GM06990 (cell line): Measurements from ENCODE around the gene CCDC154.

ENCODE experiments used
- DNase-seq: peaks from one replicate; pipeline ENCODE4 v3.0.0-alpha.2; 2011; ENCODE audit not compliant: insufficient read length; ENCODE audit errors: extremely low read depth
- H3K27me3 ChIP-seq: replicated peaks from 2 replicates; pipeline ENCODE4 v1.6.0; 2011; ENCODE audit warnings: low read length; ENCODE audit not compliant: control insufficient read depth, insufficient read depth
- H3K36me3 ChIP-seq: 2 replicates; pipeline ENCODE4 v1.5.1; 2011; ENCODE audit warnings: low read length; ENCODE audit not compliant: control insufficient read depth, insufficient read depth
- H3K4me3 ChIP-seq: replicated peaks from 2 replicates; pipeline ENCODE4 v1.5.1; 2011; ENCODE audit warnings: low read depth, mild to moderate bottlenecking, control low read depth, low read length
- TF ChIP-seq, protein P1 (sequence below): IDR thresholded peaks from 2 replicates; pipeline ENCODE4 v1.5.1; 2011; ENCODE audit warnings: low read length, control low read depth, mild to moderate bottlenecking, inconsistent platforms; ENCODE audit not compliant: insufficient read depth, poor library complexity, severe bottlenecking

The CCDC154 gene

DNA sequence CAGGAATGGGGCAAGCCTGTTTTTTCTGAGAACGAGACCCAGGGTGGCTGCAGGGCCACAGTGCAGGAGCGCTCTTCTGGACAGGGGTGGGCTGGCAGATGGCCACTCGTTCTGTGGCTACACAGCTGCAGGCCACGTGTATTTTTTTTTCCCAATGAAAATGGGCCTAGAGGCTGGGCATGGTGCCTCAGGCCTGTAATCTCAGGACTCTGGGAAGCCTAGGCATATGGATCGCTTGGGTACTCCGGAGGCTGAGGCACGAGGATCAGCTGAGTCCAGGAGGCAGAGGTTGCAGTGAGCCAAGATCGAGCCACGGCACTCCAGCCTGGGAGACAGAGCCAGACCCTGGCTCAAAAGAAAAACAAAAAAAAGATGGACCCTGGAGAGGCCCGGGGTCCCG, 36.6 kb downstream of the CCDC154 start:
- H3K36me3 ChIP-seq = peaks cover 6% of the 10 kb centered on the region
- no peaks in the 10 kb centered on the region for H3K27me3 ChIP-seq
- H3K4me3 ChIP-seq = peak overlapping the region; percentile 34; the same call in 1 of the 2 replicates
- TF ChIP-seq, protein P1, sequence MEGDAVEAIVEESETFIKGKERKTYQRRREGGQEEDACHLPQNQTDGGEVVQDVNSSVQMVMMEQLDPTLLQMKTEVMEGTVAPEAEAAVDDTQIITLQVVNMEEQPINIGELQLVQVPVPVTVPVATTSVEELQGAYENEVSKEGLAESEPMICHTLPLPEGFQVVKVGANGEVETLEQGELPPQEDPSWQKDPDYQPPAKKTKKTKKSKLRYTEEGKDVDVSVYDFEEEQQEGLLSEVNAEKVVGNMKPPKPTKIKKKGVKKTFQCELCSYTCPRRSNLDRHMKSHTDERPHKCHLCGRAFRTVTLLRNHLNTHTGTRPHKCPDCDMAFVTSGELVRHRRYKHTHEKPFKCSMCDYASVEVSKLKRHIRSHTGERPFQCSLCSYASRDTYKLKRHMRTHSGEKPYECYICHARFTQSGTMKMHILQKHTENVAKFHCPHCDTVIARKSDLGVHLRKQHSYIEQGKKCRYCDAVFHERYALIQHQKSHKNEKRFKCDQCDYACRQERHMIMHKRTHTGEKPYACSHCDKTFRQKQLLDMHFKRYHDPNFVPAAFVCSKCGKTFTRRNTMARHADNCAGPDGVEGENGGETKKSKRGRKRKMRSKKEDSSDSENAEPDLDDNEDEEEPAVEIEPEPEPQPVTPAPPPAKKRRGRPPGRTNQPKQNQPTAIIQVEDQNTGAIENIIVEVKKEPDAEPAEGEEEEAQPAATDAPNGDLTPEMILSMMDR = no peak
- DNase-seq = no peak

DNA sequence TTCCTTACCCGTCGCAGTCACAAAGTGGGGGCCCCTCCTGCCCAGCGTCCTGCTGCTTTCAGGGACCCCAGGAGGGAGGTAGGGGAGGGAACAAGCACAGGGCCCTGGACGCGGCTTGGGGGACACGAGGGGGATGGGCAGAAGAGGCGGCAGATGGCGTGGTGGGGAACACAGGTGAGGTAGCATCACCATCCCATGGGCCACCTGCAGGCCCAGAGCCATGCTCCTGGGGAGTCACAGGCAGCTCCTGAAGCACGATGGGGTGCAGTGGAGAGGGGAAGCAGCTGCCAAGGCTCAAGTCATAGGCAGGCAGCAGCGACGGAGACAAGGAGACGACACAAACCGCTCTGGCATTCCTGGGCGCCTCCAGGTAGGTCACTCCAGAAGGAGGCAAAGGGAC, 40.6 kb downstream of the CCDC154 start:
- peaks cover 13% of the 10 kb centered on the region for H3K36me3 ChIP-seq
- DNase-seq = no peak
- TF ChIP-seq, protein P1 = no peak

DNA sequence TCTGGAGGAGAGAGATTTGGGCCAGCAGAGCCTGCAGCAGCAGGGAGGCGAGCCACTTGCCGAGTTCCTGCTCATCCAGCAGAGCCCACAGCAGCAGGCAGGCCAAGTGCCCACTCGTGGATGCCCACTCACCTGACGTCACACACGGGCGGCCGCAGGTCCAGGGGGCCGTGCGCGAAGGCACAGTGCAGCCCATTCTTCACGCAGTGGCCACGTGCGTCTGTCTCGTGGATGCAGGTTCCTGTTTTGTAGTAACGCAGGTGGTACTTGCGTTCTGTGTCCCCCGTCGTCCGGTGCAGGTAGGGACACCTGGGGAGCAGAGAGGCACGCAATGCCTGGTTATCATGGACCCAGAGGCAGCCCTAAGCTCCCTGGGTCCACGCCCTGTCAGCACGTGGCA, 41.3 kb downstream of the CCDC154 start:
- DNase-seq = no peak
- Histone ChIP-seq H3K27me3 (no peaks in the 10 kb centered on the region), H3K36me3 (peaks cover 15% of the 10 kb centered on the region), H3K4me3 (no peak overlapping the region)
- TF ChIP-seq, protein P1 = no peak

More for the DNA sequence above, 40.6 kb downstream of the CCDC154 start:
- Histone ChIP-seq H3K4me3 (no peak overlapping the region), H3K27me3 (no peaks in the 10 kb centered on the region)

- H3K4me3 ChIP-seq = no peak overlapping the region
- TF ChIP-seq, protein P1 = no peak
- no peak for DNase-seq
- H3K36me3 ChIP-seq = peaks cover 15% of the 10 kb centered on the region
- no peaks in the 10 kb centered on the region for H3K27me3 ChIP-seq
These were observed 42.6 kb downstream of the CCDC154 start for GRCh38 chr16:1401758-1402154.

GRCh38 chr16:1401061-1401757, 43.1 kb downstream of the CCDC154 start:
- Histone ChIP-seq H3K4me3 (no peak overlapping the region), H3K27me3 (no peaks in the 10 kb centered on the region), H3K36me3 (peaks cover 15% of the 10 kb centered on the region)
- TF ChIP-seq, protein P1 = no peak
- DNase-seq = no peak
